Right lobe of liver (tissue), 4 donors: ENCODE measurements around the gene FAF2.

ENCODE experiments used
- POLR2A ChIP-seq: fragments of 450-650 bp; IDR thresholded peaks from one replicate; pipeline ENCODE4 v1.6.1; 2017; ENCODE audit warnings: antibody characterized with exemption, mild to moderate bottlenecking
- TF ChIP-seq, protein P1 (sequence below), 4 donors: fragments of 200-600 bp in 3 of 4; fragments of 450-650 bp in 1 of 4; IDR thresholded peaks; one replicate each; pipeline versions ENCODE4 v1.5.1 to v1.8.0; 2016 to 2022; ENCODE audit warnings: antibody characterized with exemption in 4 of 4, mild to moderate bottlenecking in 2 of 4
- donor health status: DM: no; HTN: no; CAD: no.
- donor health status: DM: no; HTN: no; CAD: no.
- donor health status: DM: no; HTN: yes; CAD: no.

DNA sequence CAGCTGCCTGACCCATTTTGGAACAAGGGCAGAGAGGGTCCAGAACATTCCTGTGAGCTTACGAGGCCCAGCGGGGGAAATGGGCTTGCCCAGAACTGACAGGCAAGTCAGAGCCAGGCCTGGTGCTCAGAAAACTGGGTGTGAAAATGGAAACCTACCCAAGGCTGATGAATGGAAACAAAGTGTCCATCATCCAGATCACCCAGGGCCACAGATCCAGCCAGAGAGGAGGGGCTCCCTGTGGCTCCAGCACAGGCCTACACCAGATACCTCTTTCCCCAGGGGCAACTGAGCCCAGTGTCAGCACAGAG, 35.0 kb upstream of the FAF2 start:
- TF ChIP-seq, protein P1, sequence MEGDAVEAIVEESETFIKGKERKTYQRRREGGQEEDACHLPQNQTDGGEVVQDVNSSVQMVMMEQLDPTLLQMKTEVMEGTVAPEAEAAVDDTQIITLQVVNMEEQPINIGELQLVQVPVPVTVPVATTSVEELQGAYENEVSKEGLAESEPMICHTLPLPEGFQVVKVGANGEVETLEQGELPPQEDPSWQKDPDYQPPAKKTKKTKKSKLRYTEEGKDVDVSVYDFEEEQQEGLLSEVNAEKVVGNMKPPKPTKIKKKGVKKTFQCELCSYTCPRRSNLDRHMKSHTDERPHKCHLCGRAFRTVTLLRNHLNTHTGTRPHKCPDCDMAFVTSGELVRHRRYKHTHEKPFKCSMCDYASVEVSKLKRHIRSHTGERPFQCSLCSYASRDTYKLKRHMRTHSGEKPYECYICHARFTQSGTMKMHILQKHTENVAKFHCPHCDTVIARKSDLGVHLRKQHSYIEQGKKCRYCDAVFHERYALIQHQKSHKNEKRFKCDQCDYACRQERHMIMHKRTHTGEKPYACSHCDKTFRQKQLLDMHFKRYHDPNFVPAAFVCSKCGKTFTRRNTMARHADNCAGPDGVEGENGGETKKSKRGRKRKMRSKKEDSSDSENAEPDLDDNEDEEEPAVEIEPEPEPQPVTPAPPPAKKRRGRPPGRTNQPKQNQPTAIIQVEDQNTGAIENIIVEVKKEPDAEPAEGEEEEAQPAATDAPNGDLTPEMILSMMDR (IDR thresholded peaks at IDR 0.05): no peak
- TF ChIP-seq POLR2A: no peak
